GM12801 (cell line): ENCODE results near the gene TEDDM1.

Experiments used
- TF ChIP-seq, protein P1 (sequence below): IDR thresholded peaks from one replicate; pipeline ENCODE4 v1.5.1; 2011; ENCODE audit warnings: control low read depth; ENCODE audit not compliant: insufficient read length; ENCODE audit errors: extremely low read depth

Gene TEDDM1

DNA sequence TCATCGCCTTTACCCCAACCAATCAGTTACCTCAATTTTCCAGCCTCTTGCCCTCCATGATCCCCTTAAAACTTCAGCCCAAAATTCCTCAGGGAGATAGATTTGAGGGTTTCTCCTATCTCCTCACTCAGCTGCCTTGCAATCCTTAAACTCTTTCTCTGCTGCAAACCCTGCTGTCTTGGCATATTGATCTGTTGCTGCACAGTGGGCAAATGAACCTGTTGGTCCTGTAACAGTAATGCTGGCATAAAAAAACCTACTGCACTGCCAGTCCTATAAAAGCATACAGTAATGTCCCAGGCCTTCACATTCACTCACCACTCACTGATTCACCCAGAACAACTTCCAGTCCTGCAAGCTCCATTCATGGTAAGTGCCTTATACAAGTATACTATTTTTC lies 5.1 kb upstream of the TEDDM1 start:
- TF ChIP-seq, protein P1, sequence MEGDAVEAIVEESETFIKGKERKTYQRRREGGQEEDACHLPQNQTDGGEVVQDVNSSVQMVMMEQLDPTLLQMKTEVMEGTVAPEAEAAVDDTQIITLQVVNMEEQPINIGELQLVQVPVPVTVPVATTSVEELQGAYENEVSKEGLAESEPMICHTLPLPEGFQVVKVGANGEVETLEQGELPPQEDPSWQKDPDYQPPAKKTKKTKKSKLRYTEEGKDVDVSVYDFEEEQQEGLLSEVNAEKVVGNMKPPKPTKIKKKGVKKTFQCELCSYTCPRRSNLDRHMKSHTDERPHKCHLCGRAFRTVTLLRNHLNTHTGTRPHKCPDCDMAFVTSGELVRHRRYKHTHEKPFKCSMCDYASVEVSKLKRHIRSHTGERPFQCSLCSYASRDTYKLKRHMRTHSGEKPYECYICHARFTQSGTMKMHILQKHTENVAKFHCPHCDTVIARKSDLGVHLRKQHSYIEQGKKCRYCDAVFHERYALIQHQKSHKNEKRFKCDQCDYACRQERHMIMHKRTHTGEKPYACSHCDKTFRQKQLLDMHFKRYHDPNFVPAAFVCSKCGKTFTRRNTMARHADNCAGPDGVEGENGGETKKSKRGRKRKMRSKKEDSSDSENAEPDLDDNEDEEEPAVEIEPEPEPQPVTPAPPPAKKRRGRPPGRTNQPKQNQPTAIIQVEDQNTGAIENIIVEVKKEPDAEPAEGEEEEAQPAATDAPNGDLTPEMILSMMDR: no peak

DNA sequence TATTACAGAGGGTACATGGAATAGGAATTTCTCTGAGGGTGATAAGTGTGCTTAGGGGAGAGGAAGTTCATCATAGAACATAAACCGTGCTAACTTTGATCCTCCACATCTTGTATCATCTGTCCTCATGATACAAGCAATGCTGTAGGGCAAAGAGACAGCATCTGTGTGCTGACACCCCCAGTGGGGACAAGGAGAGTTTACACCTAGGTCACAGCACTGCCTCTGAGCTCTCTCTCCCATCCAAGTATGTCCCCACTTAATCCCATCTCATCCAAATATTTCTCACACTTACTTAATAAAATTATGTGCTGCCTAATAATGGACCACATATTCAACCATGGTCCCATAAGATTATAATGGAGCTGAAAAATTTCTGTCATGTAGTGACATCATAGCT lies 4.3 kb upstream of the TEDDM1 start:
- TF ChIP-seq, protein P1: no peak

DNA sequence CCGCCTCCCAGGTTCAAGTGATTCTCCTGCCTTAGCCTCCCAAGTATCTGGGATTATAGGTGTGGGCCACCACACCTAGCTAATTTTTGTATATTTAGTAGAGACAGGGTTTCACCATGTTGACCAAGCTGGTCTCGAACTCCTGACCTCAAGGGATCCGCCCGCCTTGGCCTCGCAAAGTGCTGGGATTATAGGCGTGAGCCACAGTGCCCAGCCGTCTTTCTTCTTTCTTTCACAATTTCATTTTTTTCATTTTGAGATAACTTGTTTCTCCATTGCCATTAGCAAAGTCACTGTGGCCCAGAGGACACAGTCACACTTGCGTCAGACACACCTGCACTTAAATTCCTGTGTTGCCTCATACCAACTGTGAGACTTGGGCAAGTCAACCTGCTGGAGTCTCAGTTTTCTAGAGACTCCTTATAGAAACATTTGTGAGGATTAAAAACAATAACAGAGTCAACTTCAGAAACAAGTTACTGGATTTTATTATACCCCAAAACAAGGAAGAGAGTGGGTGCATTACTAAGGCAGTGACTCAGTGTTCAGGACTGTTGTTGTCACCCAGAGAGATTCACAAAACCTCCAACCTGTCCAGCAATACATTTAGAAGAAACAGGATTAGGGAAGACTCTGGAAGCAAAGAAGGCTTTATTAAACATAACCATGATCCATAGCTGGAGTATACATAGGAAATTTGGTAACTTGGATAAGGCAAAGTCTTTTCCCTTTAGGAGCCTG lies 2.6 kb downstream of the TEDDM1 start:
- TF ChIP-seq, protein P1: no peak

DNA sequence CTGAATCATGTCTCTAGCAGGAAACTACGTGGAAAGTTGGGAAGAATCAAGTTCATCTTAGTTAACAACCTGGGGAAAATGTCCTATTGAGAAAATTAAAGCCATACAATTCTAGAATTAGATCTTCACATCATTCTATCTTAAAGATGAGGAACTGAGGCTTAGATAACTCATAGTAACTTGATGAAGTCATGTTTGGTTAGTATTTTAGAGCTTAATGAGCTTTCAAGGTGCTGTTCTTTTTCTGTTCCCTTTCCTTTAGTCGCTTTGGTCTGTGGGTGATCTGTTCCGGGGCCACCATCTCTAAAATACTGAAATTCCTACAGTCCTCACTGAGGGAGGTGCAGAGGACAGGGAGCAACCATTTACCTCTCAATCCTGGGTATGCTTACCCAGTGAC lies 4.6 kb downstream of the TEDDM1 start:
- TF ChIP-seq, protein P1: no peak

DNA sequence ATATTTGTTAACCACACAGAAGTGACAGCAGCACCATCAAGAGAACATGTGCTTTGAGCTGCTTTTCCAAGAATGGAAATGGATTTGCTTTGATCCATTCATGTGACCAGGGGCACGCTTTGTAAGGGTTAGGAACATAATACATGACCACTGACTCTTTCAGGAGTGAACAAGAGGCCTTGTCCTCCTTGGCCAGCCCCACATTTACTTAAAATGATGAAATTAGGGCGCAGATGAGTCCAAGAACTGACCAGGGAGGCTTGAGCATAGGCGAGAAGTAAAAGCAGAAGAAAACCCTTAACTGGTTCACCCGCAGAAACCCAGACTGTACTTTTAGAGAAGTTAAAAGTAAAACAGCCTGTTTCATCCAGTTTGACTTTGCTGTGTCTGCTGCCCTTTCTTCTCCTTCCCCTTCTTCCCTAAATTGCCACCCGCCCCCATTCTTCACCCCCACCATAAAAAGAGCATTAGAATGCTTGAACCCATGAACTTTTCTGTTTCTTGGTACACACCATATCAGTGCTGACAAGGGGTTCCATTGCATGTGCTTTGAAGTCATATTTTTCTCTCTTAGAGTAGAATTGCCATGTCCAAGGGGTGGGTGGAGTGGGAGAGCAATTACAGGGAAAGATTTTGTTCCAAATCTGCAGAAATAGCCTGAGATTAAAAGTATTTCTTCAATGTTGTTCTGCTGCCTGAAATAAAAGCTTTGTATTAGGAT lies 6.3 kb downstream of the TEDDM1 start:
- TF ChIP-seq, protein P1: no peak

DNA sequence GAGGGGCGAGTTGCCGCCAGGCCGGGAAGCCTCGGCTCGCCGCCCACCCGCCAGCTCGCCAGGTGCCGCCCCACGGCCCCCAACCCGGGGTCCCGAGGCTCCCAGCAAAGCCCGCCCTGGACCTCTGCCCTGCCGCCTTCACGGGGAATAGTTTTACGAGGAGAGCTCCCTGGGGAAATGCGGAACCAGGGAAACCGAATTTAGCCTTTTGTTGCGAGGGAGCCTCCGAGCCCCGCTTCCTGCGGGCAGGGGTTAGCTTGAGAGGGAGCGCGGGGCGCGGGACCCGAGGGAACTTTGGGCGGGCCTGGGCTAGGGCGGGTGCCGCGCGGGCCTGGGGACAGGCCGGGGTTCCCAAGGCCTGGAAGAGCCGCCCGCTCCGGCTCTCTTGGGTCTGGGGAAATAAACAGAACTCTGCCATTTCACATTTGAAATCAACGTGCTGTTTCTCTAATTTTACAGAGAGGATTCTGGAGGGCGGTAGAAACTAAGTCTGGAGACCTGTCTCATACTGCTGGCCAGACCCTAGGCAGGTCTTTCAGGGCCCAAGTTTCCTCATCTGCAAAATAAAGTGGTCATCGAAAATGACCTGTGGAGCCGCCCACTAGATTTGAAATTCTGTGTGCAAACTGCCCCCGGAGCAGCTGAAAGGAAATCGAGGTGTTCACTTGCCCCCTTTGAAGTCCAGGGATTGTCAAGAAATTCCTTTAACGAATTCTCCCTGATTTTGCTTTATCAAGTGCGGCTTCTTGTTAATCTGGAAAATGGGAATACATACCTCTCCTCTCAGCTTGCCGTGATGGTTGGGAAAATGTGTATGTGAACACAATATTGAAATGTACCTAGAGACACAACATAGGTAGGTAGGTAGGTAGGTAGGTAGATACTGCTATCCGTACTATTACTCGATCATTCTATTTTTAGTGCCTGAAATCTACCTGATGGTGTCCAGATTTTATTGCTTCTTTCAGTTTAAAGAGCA lies 8.1 kb downstream of the TEDDM1 start:
- TF ChIP-seq, protein P1: no peak

DNA sequence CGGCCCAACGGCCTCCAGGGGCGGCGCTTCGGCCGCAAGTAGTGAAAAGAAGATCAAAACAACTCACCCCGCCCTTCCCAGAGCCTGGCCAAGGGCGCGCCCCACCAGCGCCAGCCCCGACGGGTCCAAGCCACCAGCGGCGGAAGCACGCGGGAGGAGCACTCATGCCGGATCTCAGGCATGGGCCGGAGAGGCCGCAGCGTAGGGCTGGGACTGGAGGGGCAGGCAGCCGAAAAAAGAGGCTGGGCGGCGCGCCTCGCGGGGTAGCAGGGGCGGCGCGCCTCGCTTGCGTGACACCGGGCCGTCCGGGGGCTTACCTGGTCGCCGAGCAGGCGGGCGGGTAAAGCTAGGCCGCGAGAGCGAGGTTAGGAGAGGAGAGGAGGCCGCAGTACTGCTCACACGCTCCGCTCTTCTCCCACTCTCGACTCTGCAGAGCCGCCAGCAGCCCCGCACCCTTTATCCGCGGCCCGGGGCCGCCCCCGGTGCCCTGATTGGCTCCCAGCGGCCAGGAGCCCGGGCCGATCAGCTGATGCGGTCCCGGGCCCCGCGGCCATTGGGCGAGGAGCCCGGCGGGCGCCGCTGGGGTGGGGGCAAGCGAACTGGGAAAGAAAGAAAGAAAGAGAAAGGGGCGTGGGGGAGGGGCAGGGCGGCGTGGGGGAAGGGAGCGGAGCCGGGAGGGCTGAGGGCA lies 9.0 kb downstream of the TEDDM1 start, which contains the start of gene GLUL:
Gene GLUL, minus strand, starts transcription at position 429 of the 688 bp plus-strand sequence. CDS start 3,053 bp downstream, outside the sequence.
- TF ChIP-seq, protein P1: no peak
